Tibial artery (tissue), 4 donors: ENCODE data around the gene MED10.

Source experiments
- DNase-seq, 2 donors: peaks; one replicate each; pipeline ENCODE4 v3.0.0-alpha.2; 2019
- H3K27ac ChIP-seq, 2 donors: fragments of 200-600 bp; sonication (generic) in 1 of 2; 1 replicate in 1 of 2; 2 replicates in 1 of 2; pipeline ENCODE4 v1.5.1; 2018 to 2019; ENCODE audit warnings: mild to moderate bottlenecking in 1 of 2
- H3K27me3 ChIP-seq, 2 donors: fragments of 200-600 bp; sonication (generic) in 1 of 2; one replicate each; pipeline versions ENCODE4 v1.5.1 to v1.6.0; 2016 to 2019
- H3K36me3 ChIP-seq, 3 donors: fragments of 200-600 bp; sonication (generic) in 2 of 3; one replicate each; pipeline ENCODE4 v1.5.1; 2016 to 2019; ENCODE audit warnings: mild to moderate bottlenecking in 2 of 3
- H3K4me1 ChIP-seq, 4 donors: fragments of 200-600 bp; sonication (generic) in 2 of 4; 1 replicate in 3 of 4; 2 replicates in 1 of 4; pipeline ENCODE4 v1.5.1; 2016 to 2019
- H3K4me3 ChIP-seq, 2 donors: fragments of 200-600 bp; sonication (generic) in 1 of 2; 1 replicate in 1 of 2; 2 replicates in 1 of 2; pipeline ENCODE4 v1.5.1; 2018 to 2019; ENCODE audit warnings: mild to moderate bottlenecking in 2 of 2
- H3K9me3 ChIP-seq, 3 donors: fragments of 200-600 bp; sonication (generic) in 1 of 3; one replicate each; pipeline ENCODE4 v1.5.1; 2016 to 2019
- intact Hi-C: fragments of 100-400 bp; cut with DNase I; formaldehyde crosslinking; loops from one replicate; pipeline ENCODE4 v1.15.0; 2023; ENCODE audit warnings: low total_unique reads
- TF ChIP-seq, protein P1 (sequence below), 2 experiments: fragments of 200-600 bp in 1 of 2; fragments of 450-650 bp in 1 of 2; IDR thresholded peaks; one replicate each; pipeline ENCODE4 v1.5.1; 2017 to 2019; ENCODE audit warnings: antibody characterized with exemption in 2 of 2, mild to moderate bottlenecking in 1 of 2, moderate library complexity in 1 of 2

Gene MED10

DNA sequence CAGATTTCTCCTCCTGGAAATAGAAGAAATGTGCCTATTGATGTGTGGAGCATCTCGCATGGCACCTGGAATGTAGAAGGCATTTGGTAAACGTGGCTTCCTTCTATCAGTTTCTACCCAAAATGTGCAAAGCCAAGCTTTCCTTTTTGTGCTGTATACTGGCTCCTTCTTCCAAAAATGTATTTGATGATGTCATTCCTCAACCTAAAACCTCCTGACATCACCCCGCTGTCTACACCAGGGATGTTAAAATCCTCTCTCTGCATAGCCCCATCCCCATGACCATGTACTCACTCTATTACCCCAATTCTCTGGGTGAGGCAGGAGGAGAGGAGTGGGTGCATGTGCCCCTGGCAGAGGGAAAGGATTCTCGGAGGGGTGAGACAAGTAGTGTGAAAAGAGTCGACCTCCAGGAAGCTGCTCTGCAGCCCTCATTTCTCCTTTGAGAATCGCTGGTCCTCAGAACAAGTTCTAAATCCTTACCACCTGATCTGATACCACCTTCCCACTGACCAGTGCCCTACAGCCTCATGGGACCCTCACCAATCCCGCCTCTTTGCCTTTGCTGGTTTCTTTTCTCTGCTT, 11.7 kb upstream of the MED10 start:
- DNase-seq, result no peak
- Histone ChIP-seq H3K4me3 (no peak overlapping the region), H3K4me1 (no peaks in the 10 kb centered on the region), H3K27ac (no peak overlapping the region), H3K36me3 (no peaks in the 10 kb centered on the region), H3K9me3 (no peaks in the 10 kb centered on the region), H3K27me3 (peaks cover 0 to 38% of the 10 kb centered on the region in 2 donors)
- TF ChIP-seq, protein P1, sequence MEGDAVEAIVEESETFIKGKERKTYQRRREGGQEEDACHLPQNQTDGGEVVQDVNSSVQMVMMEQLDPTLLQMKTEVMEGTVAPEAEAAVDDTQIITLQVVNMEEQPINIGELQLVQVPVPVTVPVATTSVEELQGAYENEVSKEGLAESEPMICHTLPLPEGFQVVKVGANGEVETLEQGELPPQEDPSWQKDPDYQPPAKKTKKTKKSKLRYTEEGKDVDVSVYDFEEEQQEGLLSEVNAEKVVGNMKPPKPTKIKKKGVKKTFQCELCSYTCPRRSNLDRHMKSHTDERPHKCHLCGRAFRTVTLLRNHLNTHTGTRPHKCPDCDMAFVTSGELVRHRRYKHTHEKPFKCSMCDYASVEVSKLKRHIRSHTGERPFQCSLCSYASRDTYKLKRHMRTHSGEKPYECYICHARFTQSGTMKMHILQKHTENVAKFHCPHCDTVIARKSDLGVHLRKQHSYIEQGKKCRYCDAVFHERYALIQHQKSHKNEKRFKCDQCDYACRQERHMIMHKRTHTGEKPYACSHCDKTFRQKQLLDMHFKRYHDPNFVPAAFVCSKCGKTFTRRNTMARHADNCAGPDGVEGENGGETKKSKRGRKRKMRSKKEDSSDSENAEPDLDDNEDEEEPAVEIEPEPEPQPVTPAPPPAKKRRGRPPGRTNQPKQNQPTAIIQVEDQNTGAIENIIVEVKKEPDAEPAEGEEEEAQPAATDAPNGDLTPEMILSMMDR (IDR thresholded peaks at IDR 0.05), result no peak
- intact Hi-C loops, result no loop called here

DNA sequence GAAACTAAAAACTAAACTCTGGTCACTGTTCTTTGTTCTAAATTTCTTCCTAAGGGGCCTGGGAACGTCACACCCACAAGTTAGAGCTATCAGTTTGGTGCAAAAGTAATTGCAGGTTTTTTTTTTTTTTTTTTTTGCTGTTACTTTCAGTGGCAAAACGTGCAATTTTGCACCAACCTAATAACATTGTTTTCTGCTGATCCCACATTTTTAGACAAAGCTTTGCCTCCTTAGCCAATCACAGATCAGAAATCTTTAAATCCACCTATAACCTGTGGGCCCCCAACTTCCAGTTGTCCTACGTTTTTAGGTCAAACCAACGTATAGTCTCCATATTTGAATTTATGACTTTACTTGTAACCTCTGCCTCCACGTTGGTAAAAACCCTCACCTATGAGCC, 11.1 kb upstream of the MED10 start:
- TF ChIP-seq, protein P1 (IDR thresholded peaks at IDR 0.05), result no peak
- Histone ChIP-seq H3K27ac (no peak overlapping the region), H3K27me3 (peaks cover 0 to 38% of the 10 kb centered on the region in 2 donors), H3K36me3 (no peaks in the 10 kb centered on the region), H3K4me1 (no peaks in the 10 kb centered on the region), H3K4me3 (no peak overlapping the region), H3K9me3 (no peaks in the 10 kb centered on the region)
- no peak for DNase-seq
- intact Hi-C loops, result no loop called here

DNA sequence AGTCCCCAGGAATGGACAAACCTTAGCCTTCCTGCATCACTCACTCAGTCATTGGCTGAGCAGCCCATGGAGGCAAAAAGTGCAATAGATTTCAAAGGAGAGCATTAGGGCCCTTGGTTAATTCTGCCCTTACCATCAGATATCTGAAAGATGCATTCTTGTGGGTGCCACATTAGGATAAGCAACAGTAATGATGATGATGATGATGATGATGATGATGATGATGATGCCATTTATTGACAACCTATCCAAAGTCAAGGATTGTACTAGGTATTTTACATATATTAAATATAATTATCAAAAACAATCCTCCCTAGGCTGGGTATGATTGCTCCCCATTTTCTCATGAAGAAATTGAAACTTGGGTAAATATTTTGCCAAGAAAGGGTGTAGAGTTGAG, 9.6 kb upstream of the MED10 start:
- TF ChIP-seq, protein P1 (IDR thresholded peaks at IDR 0.05), result no peak
- intact Hi-C loops, result no loop called here

DNA sequence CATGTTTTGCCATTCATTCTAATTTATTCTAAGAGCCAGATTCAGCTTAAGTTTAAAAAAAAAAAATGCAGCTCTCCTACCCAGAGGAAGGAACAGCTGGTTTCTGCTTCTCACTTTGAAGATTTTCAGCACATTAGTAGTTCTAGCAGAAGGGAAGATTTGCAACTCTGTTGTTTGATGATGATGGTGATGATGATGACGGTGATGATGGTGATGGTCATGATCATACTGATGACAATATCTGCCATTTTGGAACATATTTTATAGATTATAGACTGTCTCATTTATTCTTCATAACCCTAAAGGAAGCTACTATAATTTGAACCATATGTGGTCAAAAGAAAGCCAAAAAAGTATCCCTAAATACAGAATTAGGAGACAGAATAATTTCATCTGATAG, 7.9 kb upstream of the MED10 start:
- no peak for DNase-seq
- Histone ChIP-seq H3K4me3 (no peak overlapping the region), H3K27ac (no peak overlapping the region), H3K36me3 (no peaks in the 10 kb centered on the region), H3K4me1 (no peaks in the 10 kb centered on the region), H3K27me3 (peaks cover 0 to 21% of the 10 kb centered on the region in 2 donors), H3K9me3 (no peaks in the 10 kb centered on the region)
- intact Hi-C loops, result no loop called here
- TF ChIP-seq, protein P1 (IDR thresholded peaks at IDR 0.05), result no peak

More for the DNA sequence above, 9.6 kb upstream of the MED10 start:
- Histone ChIP-seq H3K27me3 (peaks cover 0 to 33% of the 10 kb centered on the region in 2 donors), H3K9me3 (no peaks in the 10 kb centered on the region), H3K27ac (no peak overlapping the region), H3K4me1 (no peaks in the 10 kb centered on the region), H3K36me3 (no peaks in the 10 kb centered on the region), H3K4me3 (no peak overlapping the region)
- DNase-seq, result no peak

DNA sequence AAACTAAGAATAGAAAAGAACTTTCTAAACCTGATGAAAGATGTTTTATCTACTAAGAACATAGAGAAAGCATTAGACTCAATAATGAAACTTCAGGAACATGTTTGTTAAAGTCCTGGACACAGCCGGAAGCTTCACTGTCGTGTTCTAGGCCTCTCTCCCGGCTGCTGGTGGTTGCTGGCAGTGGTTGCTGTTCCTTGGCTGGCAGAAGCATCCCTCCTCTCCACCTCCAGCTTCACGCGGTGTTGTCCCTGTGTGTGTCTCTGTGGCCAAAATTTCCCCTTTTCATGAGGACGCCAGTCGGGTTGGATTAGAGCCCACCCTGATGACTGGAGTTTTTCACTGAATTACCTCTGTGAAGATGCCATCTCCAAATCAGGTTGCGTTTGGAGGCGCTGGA, 6.5 kb upstream of the MED10 start:
- Histone ChIP-seq H3K9me3 (no peaks in the 10 kb centered on the region), H3K4me3 (no peak overlapping the region), H3K27me3 (peaks cover 0 to 10% of the 10 kb centered on the region in 2 donors), H3K4me1 (no peaks in the 10 kb centered on the region), H3K36me3 (no peaks in the 10 kb centered on the region), H3K27ac (no peak overlapping the region)
- TF ChIP-seq, protein P1 (IDR thresholded peaks at IDR 0.05), result no peak
- intact Hi-C loops, result no loop called here
- DNase-seq, result no peak

DNA sequence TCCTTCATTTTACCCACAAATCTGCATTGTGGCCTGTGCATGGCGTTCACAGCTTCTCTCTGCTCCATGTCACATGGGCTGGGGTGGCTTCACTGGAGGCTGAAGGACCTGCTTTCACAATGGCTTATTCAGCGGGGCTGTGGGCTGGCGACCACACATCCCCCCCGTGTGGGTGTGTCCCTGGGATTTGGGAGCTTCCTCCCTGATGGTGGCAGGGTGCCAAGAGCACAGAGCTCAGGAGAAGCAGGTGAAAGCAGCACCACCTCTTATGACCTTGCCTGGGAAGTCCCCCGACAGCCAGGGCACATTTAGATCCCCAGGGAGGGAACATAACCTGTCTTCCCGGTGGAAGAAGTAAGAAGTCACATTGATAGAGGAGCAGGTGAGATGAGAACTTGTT, 5.0 kb upstream of the MED10 start:
- intact Hi-C loops, result no loop called here
- TF ChIP-seq, protein P1 (IDR thresholded peaks at IDR 0.05), result no peak
- no peaks in the 10 kb centered on the region for H3K36me3 ChIP-seq
- no peak overlapping the region for H3K27ac ChIP-seq
- peaks cover 0 to 10% of the 10 kb centered on the region in 2 donors for H3K27me3 ChIP-seq
- no peaks in the 10 kb centered on the region for H3K9me3 ChIP-seq
- no peak for DNase-seq
- peaks cover 0 to 10% (median 0%) of the 10 kb centered on the region in 4 donors for H3K4me1 ChIP-seq
- no peak overlapping the region for H3K4me3 ChIP-seq
